HG03108 (cell line): ENCODE measurements around the gene U2AF1L4.

ENCODE experiments used
- ATAC-seq: cut with Tn5 transposase; IDR thresholded peaks from one replicate; pipeline ENCODE4 v1.9.1; 2021; ENCODE audit warnings: moderate library complexity; ENCODE audit not compliant: unreplicated experiment

The U2AF1L4 gene

GRCh38 chr19:35714601-35715354, 30.4 kb downstream of the U2AF1L4 start:
- ATAC-seq, result no peak

- no peak for ATAC-seq
Observed at GRCh38 chr19:35713904-35714495, 31.2 kb downstream of the U2AF1L4 start.

GRCh38 chr19:35713506-35713850, 31.7 kb downstream of the U2AF1L4 start:
- no peak for ATAC-seq

- peak; percentile 20 for ATAC-seq
Observed at GRCh38 chr19:35712567-35713505, 32.4 kb downstream of the U2AF1L4 start.

- ATAC-seq, result no peak
Observed at GRCh38 chr19:35710784-35711723, 34.2 kb downstream of the U2AF1L4 start.

GRCh38 chr19:35708391-35708790, 36.8 kb downstream of the U2AF1L4 start:
- ATAC-seq, result no peak

GRCh38 chr19:35704218-35704617, 41.0 kb downstream of the U2AF1L4 start, which contains the start of gene ZBTB32:
Gene ZBTB32 (plus strand): TSS chr19:35704558. CDS start chr19:35714627, 10,069 bp downstream.
- ATAC-seq, result no peak

GRCh38 chr19:35703343-35703742, 41.9 kb downstream of the U2AF1L4 start:
- ATAC-seq, result no peak

GRCh38 chr19:35702223-35703012, 42.8 kb downstream of the U2AF1L4 start:
- ATAC-seq, result peak; percentile 96

GRCh38 chr19:35696835-35697234, 48.4 kb downstream of the U2AF1L4 start:
- peak; percentile 30 for ATAC-seq

GRCh38 chr19:35695895-35696422, 49.3 kb downstream of the U2AF1L4 start:
- no peak for ATAC-seq

GRCh38 chr19:35693835-35694599, 51.2 kb downstream of the U2AF1L4 start:
- ATAC-seq, result peak; percentile 62

GRCh38 chr19:35693422-35693821, 51.8 kb downstream of the U2AF1L4 start:
- no peak for ATAC-seq
